ENCODE results near the gene TTLL6. TPM values are rescaled to one million over a fixed set of nuclear protein-coding genes. Genes with fewer than 3 reads are reported as not detected.

TTLL6 gene
- polyA plus RNA-seq, 1 donor from 2014 or later = not detected

- Histone ChIP-seq H2AFZ (ENCODE audit: low read depth, low read length) (no peak overlapping the region), H3K36me3 (ENCODE audit: insufficient read depth, low read length) (no peaks in the 10 kb centered on the region), H3K27ac (ENCODE audit: low read length) (no peak overlapping the region), H3K4me3 (ENCODE audit: low read length) (no peak overlapping the region), H3K4me2 (ENCODE audit: low read length) (no peak overlapping the region), H4K20me1 (ENCODE audit: insufficient read depth) (no peaks in the 10 kb centered on the region), H3K9me2 (ENCODE audit: insufficient read depth, low read length) (no peaks in the 10 kb centered on the region), H3K9ac (ENCODE audit: low read length) (no peak overlapping the region), H3F3A (ENCODE audit: insufficient read depth, low read length, poor library complexity, severe bottlenecking) (no peaks in the 10 kb centered on the region), H3K79me2 (replicated peaks; ENCODE audit: insufficient read depth, low read length) (no peaks in the 10 kb centered on the region), H3K9me3 (ENCODE audit: low read length) (peaks cover 4% of the 10 kb centered on the region), H3K27me3 (ENCODE audit: insufficient read depth, low read depth, low read length) (peaks cover 100% of the 10 kb centered on the region)
- TF ChIP-seq SMC3 (conservative IDR thresholded peaks at IDR 0.05; ENCODE audit: poor library complexity) (no peak), TAF1 (IDR thresholded peaks at IDR 0.05; ENCODE audit: low read depth) (no peak), POLR2AphosphoS5 (IDR thresholded peaks at IDR 0.05) (no peak), RAD21 (conservative IDR thresholded peaks at IDR 0.05) (no peak), EP300 (conservative IDR thresholded peaks at IDR 0.05; ENCODE audit: poor library complexity, severe bottlenecking) (no peak), MXI1 (conservative IDR thresholded peaks at IDR 0.05; ENCODE audit: poor library complexity, severe bottlenecking) (no peak), REST (IDR thresholded peaks at IDR 0.05; ENCODE audit: borderline replicate concordance) (no peak), EZH2 (IDR thresholded peaks at IDR 0.05; ENCODE audit: borderline replicate concordance, insufficient read depth, low read length, poor library complexity, severe bottlenecking) (no peak)
Measured at GRCh38 chr17:48730240-48730550, 86.8 kb downstream of the TTLL6 start.

GRCh38 chr17:48729335-48730239 lies 87.4 kb downstream of the TTLL6 start:
- H3K4me3 ChIP-seq (ENCODE audit: low read length) = no peak overlapping the region
- H3K9me2 ChIP-seq (ENCODE audit: insufficient read depth, low read length) = no peaks in the 10 kb centered on the region
- H2AFZ ChIP-seq (ENCODE audit: low read depth, low read length) = no peak overlapping the region
- H3K9me3 ChIP-seq (ENCODE audit: low read length) = peaks cover 4% of the 10 kb centered on the region
- H3K36me3 ChIP-seq (ENCODE audit: insufficient read depth, low read length) = no peaks in the 10 kb centered on the region
- no peaks in the 10 kb centered on the region for H3F3A ChIP-seq (ENCODE audit: insufficient read depth, low read length, poor library complexity, severe bottlenecking)
- H4K20me1 ChIP-seq (ENCODE audit: insufficient read depth) = no peaks in the 10 kb centered on the region
- H3K4me2 ChIP-seq (ENCODE audit: low read length) = no peak overlapping the region
- no peak overlapping the region for H3K27ac ChIP-seq (ENCODE audit: low read length)
- no peaks in the 10 kb centered on the region for H3K79me2 ChIP-seq (replicated peaks; ENCODE audit: insufficient read depth, low read length)
- TF ChIP-seq RAD21 (conservative IDR thresholded peaks at IDR 0.05) (no peak), POLR2AphosphoS5 (IDR thresholded peaks at IDR 0.05) (no peak), CTCF (IDR thresholded peaks at IDR 0.05; ENCODE audit: poor library complexity, severe bottlenecking) (no peak), SMC3 (conservative IDR thresholded peaks at IDR 0.05; ENCODE audit: poor library complexity) (no peak), EZH2 (IDR thresholded peaks at IDR 0.05; ENCODE audit: borderline replicate concordance, insufficient read depth, low read length, poor library complexity, severe bottlenecking) (no peak), EP300 (conservative IDR thresholded peaks at IDR 0.05; ENCODE audit: poor library complexity, severe bottlenecking) (no peak), MXI1 (conservative IDR thresholded peaks at IDR 0.05; ENCODE audit: poor library complexity, severe bottlenecking) (no peak), TAF1 (IDR thresholded peaks at IDR 0.05; ENCODE audit: low read depth) (no peak), REST (IDR thresholded peaks at IDR 0.05; ENCODE audit: borderline replicate concordance) (no peak)
- H3K27me3 ChIP-seq (ENCODE audit: insufficient read depth, low read depth, low read length) = peaks cover 100% of the 10 kb centered on the region
- no peak overlapping the region for H3K9ac ChIP-seq (ENCODE audit: low read length)
